Neural progenitor cell (in vitro differentiated cells): ENCODE data around the gene HSPA1A.

Experiments used
- CTCF ChIP-seq: fragments of 200-600 bp; sonication (generic); IDR thresholded peaks from 2 replicates; pipeline ENCODE4 v1.5.1; 2017; ENCODE audit warnings: antibody characterized with exemption, mild to moderate bottlenecking
- EZH2phosphoT487 ChIP-seq: fragments of 200-600 bp; sonication (generic); IDR thresholded peaks from 2 replicates; pipeline ENCODE4 v1.6.1; 2017; ENCODE audit warnings: antibody characterized with exemption

GRCh38 chr6:31794866-31795615, 20.3 kb upstream of the HSPA1A start:
- no peak for TF ChIP-seq CTCF
- TF ChIP-seq EZH2phosphoT487 = no peak
